NCI-H2196 treated with DMSO at 0.1 percent for 48 hours (cell line): ENCODE results near the gene CXCL10.
"Not testable (repeated sequence)": the region's sequence is repeated elsewhere in the genome, so short reads cannot be mapped to it uniquely, and the experiment has no call there.

Source experiments
- DNase-seq: peaks from one replicate; lab custom pipeline; 2025; ENCODE audit not compliant: unreplicated experiment; lab: John Stamatoyannopoulos, UW

Gene CXCL10

GRCh38 chr4:76029300-76029699 lies 6.0 kb upstream of the CXCL10 start:
- no peak for DNase-seq

GRCh38 chr4:76028350-76028765 lies 5.1 kb upstream of the CXCL10 start:
- no peak for DNase-seq

- no peak for DNase-seq
These were observed 768 bp upstream of the CXCL10 start for GRCh38 chr4:76024065-76024464.

- no peak for DNase-seq
These were observed 620 bp downstream of the CXCL10 start for GRCh38 chr4:76022677-76023076.

- no peak for DNase-seq
These were observed 1.3 kb downstream of the CXCL10 start for GRCh38 chr4:76022031-76022430.

- DNase-seq = no peak
These were observed 6.1 kb downstream of the CXCL10 start for GRCh38 chr4:76017056-76017686.

- no peak for DNase-seq
These were observed 6.9 kb downstream of the CXCL10 start for GRCh38 chr4:76016393-76016792.

GRCh38 chr4:76013540-76013939 lies 9.8 kb downstream of the CXCL10 start:
- DNase-seq = no peak

GRCh38 chr4:76012388-76012801 lies 10.9 kb downstream of the CXCL10 start:
- DNase-seq = no peak

- DNase-seq = no peak
These were observed 11.5 kb downstream of the CXCL10 start for GRCh38 chr4:76011700-76012387.

- DNase-seq = no peak
These were observed 12.2 kb downstream of the CXCL10 start for GRCh38 chr4:76011018-76011670.

- DNase-seq = no peak
These were observed 12.7 kb downstream of the CXCL10 start for GRCh38 chr4:76010576-76010975.

GRCh38 chr4:76009311-76009710 lies 14.0 kb downstream of the CXCL10 start:
- DNase-seq = no peak

GRCh38 chr4:76007089-76007862 lies 16.0 kb downstream of the CXCL10 start, which contains the start of gene CXCL9:
Gene CXCL9 (minus strand): TSS chr4:76007509. CDS start chr4:76007449, 60 bp downstream.
- DNase-seq = no peak

GRCh38 chr4:76003620-76004019 lies 19.7 kb downstream of the CXCL10 start:
- DNase-seq = no peak

GRCh38 chr4:76003035-76003434 lies 20.3 kb downstream of the CXCL10 start:
- DNase-seq = no peak

GRCh38 chr4:76002176-76002575 lies 21.1 kb downstream of the CXCL10 start:
- DNase-seq = no peak

GRCh38 chr4:76001700-76002099 lies 21.6 kb downstream of the CXCL10 start:
- no peak for DNase-seq

- DNase-seq = no peak
These were observed 23.0 kb downstream of the CXCL10 start for GRCh38 chr4:76000279-76000678.

GRCh38 chr4:75998525-75999147 lies 24.7 kb downstream of the CXCL10 start:
- DNase-seq = not testable (repeated sequence)

- DNase-seq = no peak
These were observed 25.4 kb downstream of the CXCL10 start for GRCh38 chr4:75997946-75998345.
